Activated naive CD8-positive, alpha-beta T cell treated with anti-CD3 and anti-CD28 coated beads, Interleukin-2, amount 10 ng/mL, durations not matched to agents 7 days and 5 days (primary cell): ENCODE data around the gene ITGA2B. TPM values are rescaled to one million over a fixed set of nuclear protein-coding genes. Genes with fewer than 3 reads are reported as not detected.

Experiments used
- ATAC-seq: fragments of 150-1000 bp; cut with Tn5 transposase; one replicate; pipeline ENCODE4 v1.10.0; 2021; ENCODE audit warnings: low read depth, moderate library complexity
- POLR2A ChIA-PET: fragments of 350-600 bp; sonication (Branson Sonifier 250); formaldehyde crosslinking; loops from one replicate; lab custom pipeline; 2021; ENCODE audit warnings: antibody characterized with exemption; lab: Charles Lee
- DNase-seq: peaks from one replicate; pipeline ENCODE4 v3.0.0; 2021
- H3K27ac Mint-ChIP-seq: one replicate; pipeline ENCODE4 v1.8.0; 2022; ENCODE audit warnings: mild to moderate bottlenecking, mixed read lengths
- H3K27me3 Mint-ChIP-seq: one replicate; pipeline ENCODE4 v1.8.0; 2022; ENCODE audit warnings: mild to moderate bottlenecking, moderate library complexity, mixed read lengths
- H3K36me3 Mint-ChIP-seq: one replicate; pipeline ENCODE4 v1.8.0; 2021; ENCODE audit warnings: mild to moderate bottlenecking, mixed read lengths
- H3K4me1 Mint-ChIP-seq: one replicate; pipeline ENCODE4 v1.8.0; 2021; ENCODE audit warnings: mixed read lengths
- H3K4me3 Mint-ChIP-seq: one replicate; pipeline ENCODE4 v1.8.0; 2022; ENCODE audit warnings: mild to moderate bottlenecking, moderate library complexity, mixed read lengths
- H3K9me3 Mint-ChIP-seq: one replicate; pipeline ENCODE4 v1.8.0; 2021; ENCODE audit warnings: mixed read lengths
- total RNA-seq, 2 experiments: library from RNA; stranded (reverse); gene quantifications; one replicate each; pipeline ENCODE4 v1.2.3, GENCODE V29; 2021

Gene ITGA2B
- total RNA-seq, 2 experiments from 2014 or later: 0.34 to 0.83 TPM

GRCh38 chr17:44359006-44359405 lies 30.4 kb downstream of the ITGA2B start:
- POLR2A ChIA-PET: no interaction called here
- H3K4me1 Mint-ChIP-seq: peaks cover 3% of the 10 kb centered on the region
- ATAC-seq (no peak), DNase-seq (no peak)
- H3K27me3 Mint-ChIP-seq: peaks cover 15% of the 10 kb centered on the region
- no peak overlapping the region for H3K27ac Mint-ChIP-seq
- H3K36me3 Mint-ChIP-seq: no peaks in the 10 kb centered on the region
- H3K9me3 Mint-ChIP-seq: no peaks in the 10 kb centered on the region
- no peak overlapping the region for H3K4me3 Mint-ChIP-seq

GRCh38 chr17:44358066-44358465 lies 31.4 kb downstream of the ITGA2B start:
- Mint-ChIP-seq H3K27ac (no peak overlapping the region), H3K27me3 (peaks cover 14% of the 10 kb centered on the region), H3K4me1 (no peaks in the 10 kb centered on the region), H3K9me3 (no peaks in the 10 kb centered on the region), H3K4me3 (no peak overlapping the region), H3K36me3 (peaks cover under 1% of the 10 kb centered on the region)
- POLR2A ChIA-PET: no interaction called here
- DNase-seq: no peak
- ATAC-seq: no peak

GRCh38 chr17:44356241-44356640 lies 33.2 kb downstream of the ITGA2B start:
- POLR2A ChIA-PET: no interaction called here
- no peaks in the 10 kb centered on the region for H3K9me3 Mint-ChIP-seq
- H3K27ac Mint-ChIP-seq: no peak overlapping the region
- peaks cover 1% of the 10 kb centered on the region for H3K4me1 Mint-ChIP-seq
- H3K36me3 Mint-ChIP-seq: peaks cover 3% of the 10 kb centered on the region
- DNase-seq (no peak), ATAC-seq (no peak)
- H3K27me3 Mint-ChIP-seq: peaks cover 11% of the 10 kb centered on the region
- no peak overlapping the region for H3K4me3 Mint-ChIP-seq

GRCh38 chr17:44355642-44356099 lies 33.8 kb downstream of the ITGA2B start:
- no peak for DNase-seq
- no peaks in the 10 kb centered on the region for H3K9me3 Mint-ChIP-seq
- H3K36me3 Mint-ChIP-seq: peaks cover 3% of the 10 kb centered on the region
- no peak for ATAC-seq
- peaks cover 11% of the 10 kb centered on the region for H3K27me3 Mint-ChIP-seq
- POLR2A ChIA-PET: no interaction called here
- no peak overlapping the region for H3K4me3 Mint-ChIP-seq
- H3K4me1 Mint-ChIP-seq: peaks cover 1% of the 10 kb centered on the region
- H3K27ac Mint-ChIP-seq: no peak overlapping the region

- no peaks in the 10 kb centered on the region for H3K9me3 Mint-ChIP-seq
- DNase-seq: peak; percentile 82
- ATAC-seq: peak; percentile 37
- H3K27ac Mint-ChIP-seq: no peak overlapping the region
- POLR2A ChIA-PET: interaction anchor here (1.3 kb wide), 1 partner anchor 169 kb away, joined by 4 read pairs; no protein-coding TSS in a partner anchor
- H3K36me3 Mint-ChIP-seq: peaks cover 3% of the 10 kb centered on the region
- H3K4me1 Mint-ChIP-seq: peaks cover 1% of the 10 kb centered on the region
- H3K27me3 Mint-ChIP-seq: peaks cover 8% of the 10 kb centered on the region
- H3K4me3 Mint-ChIP-seq: peak overlapping the region; percentile 57
Observed at GRCh38 chr17:44354582-44355561, 34.6 kb downstream of the ITGA2B start.

GRCh38 chr17:44353672-44354331 lies 35.6 kb downstream of the ITGA2B start:
- ATAC-seq (no peak), DNase-seq (peak; percentile 55)
- Mint-ChIP-seq H3K4me1 (peaks cover 2% of the 10 kb centered on the region), H3K27ac (no peak overlapping the region), H3K36me3 (peaks cover 3% of the 10 kb centered on the region), H3K9me3 (no peaks in the 10 kb centered on the region), H3K4me3 (peak overlapping the region; percentile 61), H3K27me3 (peaks cover 8% of the 10 kb centered on the region)
- POLR2A ChIA-PET: interaction anchor here (0.6 to 1.3 kb wide), 5 partner anchors 9 to 168 kb away, joined by 3 to 4 read pairs (median 3); no protein-coding TSS in a partner anchor

- POLR2A ChIA-PET: interaction anchor here (0.6 to 1.2 kb wide), 3 partner anchors 131 to 178 kb away, joined by 3 read pairs; no protein-coding TSS in a partner anchor
- Mint-ChIP-seq H3K27me3 (peaks cover 8% of the 10 kb centered on the region), H3K4me3 (peak overlapping the region; percentile 58), H3K9me3 (no peaks in the 10 kb centered on the region), H3K36me3 (peaks cover 3% of the 10 kb centered on the region), H3K27ac (peak overlapping the region; percentile 48), H3K4me1 (peaks cover 9% of the 10 kb centered on the region)
- no peak for ATAC-seq
- DNase-seq: no peak
Observed at GRCh38 chr17:44352828-44353671, 36.4 kb downstream of the ITGA2B start.

GRCh38 chr17:44351961-44352827 lies 37.3 kb downstream of the ITGA2B start:
- DNase-seq (no peak), ATAC-seq (no peak)
- POLR2A ChIA-PET: interaction anchor here (0.6 to 1.6 kb wide), 2 partner anchors 148 to 177 kb away, joined by 3 read pairs; no protein-coding TSS in a partner anchor
- Mint-ChIP-seq H3K4me3 (no peak overlapping the region), H3K4me1 (peaks cover 12% of the 10 kb centered on the region), H3K27ac (no peak overlapping the region), H3K27me3 (peaks cover 8% of the 10 kb centered on the region), H3K9me3 (no peaks in the 10 kb centered on the region), H3K36me3 (peaks cover 3% of the 10 kb centered on the region)

GRCh38 chr17:44351464-44351863 lies 38.0 kb downstream of the ITGA2B start:
- Mint-ChIP-seq H3K36me3 (peaks cover 3% of the 10 kb centered on the region), H3K4me3 (no peak overlapping the region), H3K27ac (no peak overlapping the region), H3K27me3 (peaks cover 8% of the 10 kb centered on the region), H3K4me1 (peaks cover 12% of the 10 kb centered on the region), H3K9me3 (no peaks in the 10 kb centered on the region)
- no peak for ATAC-seq
- POLR2A ChIA-PET: interaction anchor here (0.9 to 2.0 kb wide), 3 partner anchors 11 to 147 kb away, joined by 3 to 6 read pairs (median 4); no protein-coding TSS in a partner anchor
- DNase-seq: no peak

GRCh38 chr17:44350733-44351226 lies 38.7 kb downstream of the ITGA2B start:
- H3K27me3 Mint-ChIP-seq: peaks cover 8% of the 10 kb centered on the region
- no peak overlapping the region for H3K27ac Mint-ChIP-seq
- no peak overlapping the region for H3K4me3 Mint-ChIP-seq
- H3K4me1 Mint-ChIP-seq: peaks cover 17% of the 10 kb centered on the region
- DNase-seq (peak; percentile 82), ATAC-seq (peak; percentile 79)
- no peaks in the 10 kb centered on the region for H3K9me3 Mint-ChIP-seq
- POLR2A ChIA-PET: interaction anchor here (0.9 to 2.0 kb wide), 4 partner anchors 12 to 147 kb away, joined by 3 to 6 read pairs (median 4); no protein-coding TSS in a partner anchor
- H3K36me3 Mint-ChIP-seq: peaks cover 3% of the 10 kb centered on the region

- ATAC-seq: no peak
- POLR2A ChIA-PET: interaction anchor here (1.6 to 2.0 kb wide), 2 partner anchors 131 to 140 kb away, joined by 4 read pairs; no protein-coding TSS in a partner anchor
- no peak for DNase-seq
- Mint-ChIP-seq H3K4me3 (no peak overlapping the region), H3K9me3 (no peaks in the 10 kb centered on the region), H3K27me3 (peaks cover 2% of the 10 kb centered on the region), H3K27ac (no peak overlapping the region), H3K36me3 (peaks cover 3% of the 10 kb centered on the region), H3K4me1 (peaks cover 24% of the 10 kb centered on the region)
Observed at GRCh38 chr17:44349553-44350070, 39.8 kb downstream of the ITGA2B start.
